Measurements from ENCODE around the gene KIF3C. TPM values are rescaled to one million over a fixed set of nuclear protein-coding genes. Genes with fewer than 3 reads are reported as not detected.

The KIF3C gene
- total and polyA plus RNA-seq, 10 of the 15 experiments (the other 5 are each of a cell fraction or from before 2014, with no cell fraction given): 0.10 to 0.63 (median 0.46) TPM

DNA sequence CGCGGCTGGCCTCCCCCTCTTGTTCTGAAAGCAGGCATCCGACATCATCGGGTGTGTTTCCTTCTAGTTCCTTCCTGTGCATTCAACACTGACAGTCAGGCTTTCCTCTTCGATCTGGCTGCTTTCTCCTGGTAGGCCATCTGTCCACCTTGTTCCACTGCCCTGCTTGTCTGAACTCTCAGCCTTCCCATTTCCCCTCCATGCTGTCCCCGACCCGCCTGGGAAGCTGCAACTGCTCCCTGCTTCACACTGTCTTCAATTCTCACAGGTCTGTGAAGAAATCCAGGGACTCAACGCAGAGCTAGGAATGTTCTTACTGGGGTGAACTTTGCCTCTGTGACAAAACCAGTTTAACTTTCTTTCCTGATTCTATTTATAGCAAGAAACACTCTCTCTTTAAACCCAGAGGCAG lies 43.0 kb downstream of the KIF3C start:
- Histone ChIP-seq H3K27me3 (replicated peaks in 1 of 2; ENCODE audit: control insufficient read depth in 2 of 2, insufficient read depth in 2 of 2, low read length in 1 of 2) (no peaks in the 10 kb centered on the region), H3K9me3 (replicated peaks; ENCODE audit: control insufficient read depth, insufficient read depth, low read length) (no peaks in the 10 kb centered on the region), H3K27ac (ENCODE audit: control insufficient read depth, insufficient read depth) (no peak overlapping the region), H3K4me1 (ENCODE audit: control insufficient read depth, insufficient read depth, low read length) (no peaks in the 10 kb centered on the region), H3K9ac (ENCODE audit: control insufficient read depth, insufficient read depth, low read length) (no peak overlapping the region), H3K4me2 (ENCODE audit: control insufficient read depth, insufficient read depth) (no peak overlapping the region), H3K79me2 (ENCODE audit: control insufficient read depth, insufficient read depth, low read length) (no peaks in the 10 kb centered on the region), H3K36me3 (ENCODE audit: control insufficient read depth in 2 of 2, insufficient read depth in 2 of 2, low read length in 1 of 2) (no peaks in the 10 kb centered on the region), H2AFZ (ENCODE audit: control insufficient read depth, low read depth, low read length) (no peak overlapping the region), H3K4me3 (no peak overlapping the region), H4K20me1 (ENCODE audit: control insufficient read depth, insufficient read depth) (no peaks in the 10 kb centered on the region)
- BruUV-seq (replicated peaks): no TSS peak
- FAIRE-seq (no peak), ATAC-seq (no peak), DNase-seq (ENCODE audit: low read depth, low spot score) (no peak)
- ChIA-PET POLR2A (no interaction called here), SMC1A (ENCODE audit: uncharacterized antibody, unreplicated experiment) (no interaction called here), RAD21 (ENCODE audit: unreplicated experiment) (no interaction called here), CTCF (interaction anchor here (0.9 kb wide), 1 partner anchor 11 kb away, joined by 6 read pairs; no protein-coding TSS in a partner anchor)
- intact Hi-C loops (cut with micrococcal nuclease; ENCODE audit: unreplicated experiment) (no loop called here), in situ Hi-C loops (cut with MboI) (no loop called here)
- WGBS (ENCODE audit: insufficient coverage, insufficient replicate concordance, low lambda C conversion rate, missing lambda C conversion rate): 57% methylated on average over 8 of the region's 8 CpGs
- TF ChIP-seq, protein P1, sequence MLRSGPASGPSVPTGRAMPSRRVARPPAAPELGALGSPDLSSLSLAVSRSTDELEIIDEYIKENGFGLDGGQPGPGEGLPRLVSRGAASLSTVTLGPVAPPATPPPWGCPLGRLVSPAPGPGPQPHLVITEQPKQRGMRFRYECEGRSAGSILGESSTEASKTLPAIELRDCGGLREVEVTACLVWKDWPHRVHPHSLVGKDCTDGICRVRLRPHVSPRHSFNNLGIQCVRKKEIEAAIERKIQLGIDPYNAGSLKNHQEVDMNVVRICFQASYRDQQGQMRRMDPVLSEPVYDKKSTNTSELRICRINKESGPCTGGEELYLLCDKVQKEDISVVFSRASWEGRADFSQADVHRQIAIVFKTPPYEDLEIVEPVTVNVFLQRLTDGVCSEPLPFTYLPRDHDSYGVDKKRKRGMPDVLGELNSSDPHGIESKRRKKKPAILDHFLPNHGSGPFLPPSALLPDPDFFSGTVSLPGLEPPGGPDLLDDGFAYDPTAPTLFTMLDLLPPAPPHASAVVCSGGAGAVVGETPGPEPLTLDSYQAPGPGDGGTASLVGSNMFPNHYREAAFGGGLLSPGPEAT (IDR thresholded peaks at IDR 0.05; ENCODE audit: low read depth): no peak
- no peak for TF ChIP-seq ZNF217 (IDR thresholded peaks at IDR 0.05)
- TF ChIP-seq ZNF622 (IDR thresholded peaks at IDR 0.05): no peak
- TF ChIP-seq CBFB (IDR thresholded peaks at IDR 0.05; ENCODE audit: low read depth): no peak
- TF ChIP-seq TCF12 (IDR thresholded peaks at IDR 0.05; ENCODE audit: low read depth, low read length): no peak
- no peak for TF ChIP-seq CBX3 (IDR thresholded peaks at IDR 0.05; ENCODE audit: borderline replicate concordance, low read depth)

DNA sequence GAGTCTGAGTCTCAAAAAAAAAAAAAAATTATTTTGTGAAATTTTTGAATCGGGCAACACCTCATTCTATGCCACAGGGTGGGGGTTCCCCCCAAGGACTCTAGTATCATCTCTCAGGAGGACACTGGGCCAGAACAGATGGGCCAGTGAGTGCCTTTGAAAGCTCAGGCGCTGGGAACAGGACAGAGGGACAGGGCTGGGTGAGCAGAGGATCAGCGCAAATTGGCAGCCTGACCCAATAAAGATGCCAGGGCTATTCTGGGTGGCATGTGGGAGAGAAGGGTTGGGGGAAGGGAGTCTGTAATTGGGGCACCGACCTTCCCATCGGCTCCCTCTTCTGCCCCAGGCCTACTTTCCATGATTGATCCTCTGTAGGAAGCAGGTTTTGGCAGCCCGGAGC lies 44.0 kb downstream of the KIF3C start:
- Histone ChIP-seq H4K20me1 (ENCODE audit: control insufficient read depth, insufficient read depth) (no peaks in the 10 kb centered on the region), H3K9ac (ENCODE audit: control insufficient read depth, insufficient read depth, low read length) (no peak overlapping the region), H3K4me3 (no peak overlapping the region), H3K27me3 (replicated peaks in 1 of 2; ENCODE audit: control insufficient read depth in 2 of 2, insufficient read depth in 2 of 2, low read length in 1 of 2) (no peaks in the 10 kb centered on the region), H3K36me3 (ENCODE audit: control insufficient read depth in 2 of 2, insufficient read depth in 2 of 2, low read length in 1 of 2) (no peaks in the 10 kb centered on the region), H3K27ac (ENCODE audit: control insufficient read depth, insufficient read depth) (no peak overlapping the region), H2AFZ (ENCODE audit: control insufficient read depth, low read depth, low read length) (no peak overlapping the region), H3K9me3 (replicated peaks; ENCODE audit: control insufficient read depth, insufficient read depth, low read length) (no peaks in the 10 kb centered on the region), H3K4me2 (ENCODE audit: control insufficient read depth, insufficient read depth) (no peak overlapping the region), H3K4me1 (ENCODE audit: control insufficient read depth, insufficient read depth, low read length) (no peaks in the 10 kb centered on the region; the same call in 1 of the 2 replicates), H3K79me2 (ENCODE audit: control insufficient read depth, insufficient read depth, low read length) (no peaks in the 10 kb centered on the region)
- ChIA-PET SMC1A (ENCODE audit: uncharacterized antibody, unreplicated experiment) (interaction anchor here (1.0 kb wide), 2 partner anchors 87 to 140 kb away, joined by 3 read pairs; no protein-coding TSS in a partner anchor), CTCF (no interaction called here), POLR2A (no interaction called here), RAD21 (ENCODE audit: unreplicated experiment) (no interaction called here)
- no peak for FAIRE-seq
- DNase-seq (ENCODE audit: low read depth, low spot score): no peak
- no peak for ATAC-seq
- BruUV-seq (replicated peaks): no TSS peak
- intact Hi-C loops (cut with micrococcal nuclease; ENCODE audit: unreplicated experiment): no loop called here
- in situ Hi-C loops (cut with MboI): no loop called here
- WGBS (ENCODE audit: insufficient coverage, insufficient replicate concordance, low lambda C conversion rate, missing lambda C conversion rate): 76% methylated on average over 6 of the region's 6 CpGs
- TF ChIP-seq STAT1 (conservative IDR thresholded peaks at IDR 0.05): no peak
- TF ChIP-seq RUNX3 (IDR thresholded peaks at IDR 0.05; ENCODE audit: low read length): no peak
- no peak for TF ChIP-seq MYB (IDR thresholded peaks at IDR 0.05; ENCODE audit: borderline replicate concordance, low read depth, low read length)
- no peak for TF ChIP-seq HCFC1 (IDR thresholded peaks at IDR 0.05; ENCODE audit: low read length)
- no peak for TF ChIP-seq ASH2L (IDR thresholded peaks at IDR 0.05; ENCODE audit: borderline replicate concordance, low read depth)
- TF ChIP-seq, protein P2, sequence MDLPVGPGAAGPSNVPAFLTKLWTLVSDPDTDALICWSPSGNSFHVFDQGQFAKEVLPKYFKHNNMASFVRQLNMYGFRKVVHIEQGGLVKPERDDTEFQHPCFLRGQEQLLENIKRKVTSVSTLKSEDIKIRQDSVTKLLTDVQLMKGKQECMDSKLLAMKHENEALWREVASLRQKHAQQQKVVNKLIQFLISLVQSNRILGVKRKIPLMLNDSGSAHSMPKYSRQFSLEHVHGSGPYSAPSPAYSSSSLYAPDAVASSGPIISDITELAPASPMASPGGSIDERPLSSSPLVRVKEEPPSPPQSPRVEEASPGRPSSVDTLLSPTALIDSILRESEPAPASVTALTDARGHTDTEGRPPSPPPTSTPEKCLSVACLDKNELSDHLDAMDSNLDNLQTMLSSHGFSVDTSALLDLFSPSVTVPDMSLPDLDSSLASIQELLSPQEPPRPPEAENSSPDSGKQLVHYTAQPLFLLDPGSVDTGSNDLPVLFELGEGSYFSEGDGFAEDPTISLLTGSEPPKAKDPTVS (IDR thresholded peaks at IDR 0.05; ENCODE audit: low read depth, low read length): no peak
- TF ChIP-seq, protein P1 (IDR thresholded peaks at IDR 0.05; ENCODE audit: low read depth): no peak
- no peak for TF ChIP-seq TCF3 (IDR thresholded peaks at IDR 0.05; ENCODE audit: borderline replicate concordance, insufficient read depth, low read depth, low read length)
- TF ChIP-seq HDGF (IDR thresholded peaks at IDR 0.05): no peak
- TF ChIP-seq POLR2AphosphoS2 (IDR thresholded peaks at IDR 0.05; ENCODE audit: low read depth, low read length): no peak

Measured in GM12878 (cell line).